H9 (cell line): ENCODE results near the gene ULK4. TPM values are rescaled to one million over a fixed set of nuclear protein-coding genes. Genes with fewer than 3 reads are reported as not detected.

Experiments
- DNase-seq: peaks from one replicate; pipeline ENCODE4 v3.0.0-alpha.2; 2017
- H2AFZ ChIP-seq: one replicate; pipeline ENCODE4 v1.6.1; 2013; ENCODE audit warnings: mild to moderate bottlenecking, low read length, control low read depth, moderate library complexity
- H2AK5ac ChIP-seq: 2 replicates; pipeline ENCODE4 v1.6.1; 2013; ENCODE audit warnings: low read length, control low read depth, mixed read lengths; ENCODE audit not compliant: insufficient read length
- H2BK120ac ChIP-seq: one replicate; pipeline ENCODE4 v1.6.1; 2013; ENCODE audit warnings: low read depth, mild to moderate bottlenecking, low read length, control low read depth, inconsistent platforms; ENCODE audit not compliant: poor library complexity, severe bottlenecking
- H2BK12ac ChIP-seq: 2 replicates; pipeline ENCODE4 v1.6.1; 2013; ENCODE audit warnings: low read length, control low read depth, mixed read lengths, low read depth; ENCODE audit not compliant: insufficient read length
- H2BK15ac ChIP-seq: 2 replicates; pipeline ENCODE4 v1.6.1; 2013; ENCODE audit warnings: low read depth, low read length, control low read depth
- H2BK20ac ChIP-seq: one replicate; pipeline ENCODE4 v1.6.1; 2013; ENCODE audit warnings: low read depth, mild to moderate bottlenecking, low read length, control low read depth, inconsistent platforms; ENCODE audit not compliant: poor library complexity, severe bottlenecking
- H2BK5ac ChIP-seq: 2 replicates; pipeline ENCODE4 v1.6.1; 2013; ENCODE audit warnings: low read length, control low read depth, mixed read lengths; ENCODE audit not compliant: insufficient read length
- H3K14ac ChIP-seq: 2 replicates; pipeline ENCODE4 v1.6.1; 2013; ENCODE audit warnings: low read length, control low read depth; ENCODE audit not compliant: insufficient read depth
- H3K18ac ChIP-seq: 2 replicates; pipeline ENCODE4 v1.6.1; 2013; ENCODE audit warnings: low read depth, mild to moderate bottlenecking, mixed read lengths, low read length, control low read depth; ENCODE audit not compliant: insufficient read length
- H3K23ac ChIP-seq: 2 replicates; pipeline ENCODE4 v1.6.1; 2013; ENCODE audit warnings: low read length, control low read depth, mixed read lengths, low read depth; ENCODE audit not compliant: insufficient read length
- H3K23me2 ChIP-seq: 2 replicates; pipeline ENCODE4 v1.6.1; 2013; ENCODE audit warnings: low read depth, mild to moderate bottlenecking, mixed read lengths, low read length, control low read depth; ENCODE audit not compliant: insufficient read length, poor library complexity, severe bottlenecking
- H3K27ac ChIP-seq: 2 replicates; pipeline ENCODE4 v1.5.1; 2013; ENCODE audit warnings: low read length, control low read depth, mixed read lengths, low read depth; ENCODE audit not compliant: insufficient read length
- H3K27me3 ChIP-seq: 2 replicates; pipeline ENCODE4 v1.6.1; 2013; ENCODE audit warnings: low read length, control low read depth, inconsistent platforms; ENCODE audit not compliant: insufficient read depth
- H3K4ac ChIP-seq: 2 replicates; pipeline ENCODE4 v1.6.1; 2013; ENCODE audit warnings: low read depth, mild to moderate bottlenecking, control low read depth, inconsistent platforms, low read length, moderate library complexity
- H3K4me1 ChIP-seq: 2 replicates; pipeline ENCODE4 v1.6.1; 2013; ENCODE audit warnings: low read length, control low read depth, inconsistent platforms; ENCODE audit not compliant: insufficient read depth
- H3K4me2 ChIP-seq: 2 replicates; pipeline ENCODE4 v1.6.1; 2013; ENCODE audit warnings: low read length, control low read depth, mixed read lengths; ENCODE audit not compliant: insufficient read length, insufficient read depth
- H3K56ac ChIP-seq: 2 replicates; pipeline ENCODE4 v1.6.1; 2013; ENCODE audit warnings: low read depth, mild to moderate bottlenecking, mixed read lengths, low read length, control low read depth; ENCODE audit not compliant: insufficient read length
- H3K79me1 ChIP-seq: 2 replicates; pipeline ENCODE4 v1.6.1; 2013; ENCODE audit warnings: low read depth, mild to moderate bottlenecking, moderate library complexity, low read length, control low read depth, inconsistent platforms; ENCODE audit not compliant: insufficient read depth, poor library complexity, severe bottlenecking
- H3K79me2 ChIP-seq: 2 replicates; pipeline ENCODE4 v1.6.1; 2013; ENCODE audit warnings: low read length, control low read depth, inconsistent platforms; ENCODE audit not compliant: insufficient read depth
- H3K9ac ChIP-seq: 2 replicates; pipeline ENCODE4 v1.6.1; 2013; ENCODE audit warnings: low read length, control low read depth, mixed read lengths; ENCODE audit not compliant: insufficient read length; ENCODE audit errors: extremely low read depth
- H3K9me3 ChIP-seq: one replicate; pipeline ENCODE4 v1.6.1; 2013; ENCODE audit warnings: low read depth, low read length, inconsistent platforms; ENCODE audit not compliant: control insufficient read depth
- H3T11ph ChIP-seq: one replicate; pipeline ENCODE4 v1.6.1; 2013; ENCODE audit warnings: mild to moderate bottlenecking, low read length, control low read depth, inconsistent platforms
- H4K20me1 ChIP-seq: one replicate; pipeline ENCODE4 v1.6.1; 2013; ENCODE audit not compliant: control insufficient read depth, insufficient read length, insufficient read depth
- H4K5ac ChIP-seq: 2 replicates; pipeline ENCODE4 v1.6.1; 2013; ENCODE audit warnings: low read depth, mild to moderate bottlenecking, mixed read lengths, low read length, control low read depth; ENCODE audit not compliant: insufficient read length
- H4K8ac ChIP-seq: replicated peaks from 2 replicates; pipeline ENCODE4 v1.6.1; 2013; ENCODE audit warnings: low read length, control low read depth, mixed read lengths, low read depth; ENCODE audit not compliant: insufficient read length
- H4K91ac ChIP-seq: 2 replicates; pipeline ENCODE4 v1.6.1; 2013; ENCODE audit warnings: low read depth, mild to moderate bottlenecking, moderate library complexity, mixed read lengths, low read length, control low read depth; ENCODE audit not compliant: insufficient read length
- H3K27ac Mint-ChIP-seq, 3 experiments: 2 replicates in 2 of 3; 3 replicates in 1 of 3; pipeline ENCODE4 v1.8.0; 2020 to 2021; ENCODE audit warnings: mixed read lengths in 3 of 3, mild to moderate bottlenecking in 1 of 3, moderate library complexity in 1 of 3
- H3K27me3 Mint-ChIP-seq: 2 replicates; pipeline ENCODE4 v1.8.0; 2021; ENCODE audit warnings: low read depth, mild to moderate bottlenecking, moderate library complexity, mixed read lengths
- H3K36me3 Mint-ChIP-seq, 3 experiments: 2 replicates in 2 of 3; 3 replicates in 1 of 3; pipeline ENCODE4 v1.8.0; 2020 to 2021; ENCODE audit warnings: low read depth in 3 of 3, mixed read lengths in 3 of 3; ENCODE audit not compliant: insufficient read depth in 1 of 3
- H3K4me1 Mint-ChIP-seq, 2 experiments: 2 replicates each; pipeline ENCODE4 v1.8.0; 2020; ENCODE audit warnings: mixed read lengths in 2 of 2
- H3K4me3 Mint-ChIP-seq, 2 experiments: 2 replicates in 1 of 2; 3 replicates in 1 of 2; pipeline ENCODE4 v1.8.0; 2020 to 2021; ENCODE audit warnings: mild to moderate bottlenecking in 2 of 2, mixed read lengths in 2 of 2, moderate library complexity in 1 of 2
- H3K9me3 Mint-ChIP-seq, 2 experiments: 2 replicates in 1 of 2; 3 replicates in 1 of 2; pipeline ENCODE4 v1.8.0; 2020; ENCODE audit warnings: mild to moderate bottlenecking in 2 of 2, mixed read lengths in 2 of 2, moderate library complexity in 1 of 2
- CTCF ChIP-seq: fragments of 200-600 bp; sonication (generic); conservative IDR thresholded peaks from 3 replicates; pipeline ENCODE4 v1.8.0; 2021; ENCODE audit warnings: antibody characterized with exemption, mild to moderate bottlenecking
- WGBS: extraction: QIAGEN DNeasy Blood & Tissue Kit; methylation state at CpG from one replicate; pipeline ENCODE4 v1.1.7; 2013; ENCODE audit warnings: missing lambda C conversion rate, low lambda C conversion rate, mixed read lengths; ENCODE audit not compliant: insufficient read length; ENCODE audit errors: extremely low coverage; 5-methylcytosine and 5-hydroxymethylcytosine counted together
- total RNA-seq: library from RNA; stranded (reverse); gene quantifications from 2 replicates; pipeline ENCODE4 v1.2.1, GENCODE V29; 2021

Gene ULK4
- total RNA-seq, 1 experiment from 2014 or later: 12.9 TPM

DNA sequence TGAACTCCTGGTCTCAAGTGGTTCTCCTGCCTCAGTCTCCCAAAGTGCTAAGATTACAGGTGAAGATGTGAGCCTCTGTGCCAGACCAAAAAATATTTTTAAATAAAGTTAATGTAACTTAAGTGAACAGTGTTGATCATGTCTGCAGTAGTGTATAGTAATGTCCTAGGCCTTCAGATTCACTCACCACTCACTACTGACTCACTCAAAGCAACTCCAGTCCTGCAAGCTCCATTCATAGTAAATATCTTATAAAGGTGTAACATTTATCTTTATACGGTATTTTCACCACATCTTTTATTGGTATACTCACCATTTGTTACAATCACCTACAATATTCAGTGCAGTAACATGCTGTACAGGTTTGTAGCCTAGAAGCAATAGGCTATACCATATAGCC, 264.2 kb downstream of the ULK4 start:
- Histone ChIP-seq H3K79me2 (no peaks in the 10 kb centered on the region), H3K18ac (no peak overlapping the region), H3K27me3 (no peaks in the 10 kb centered on the region), H3K56ac (no peak overlapping the region), H3T11ph (no peak overlapping the region), H2BK120ac (no peak overlapping the region), H3K4me1 (no peaks in the 10 kb centered on the region), H2AK5ac (no peak overlapping the region), H3K14ac (no peak overlapping the region), H3K4me2 (no peak overlapping the region), H3K23ac (no peak overlapping the region), H3K9me3 (no peaks in the 10 kb centered on the region), H3K9ac (no peak overlapping the region), H2AFZ (no peak overlapping the region), H4K8ac (no peak overlapping the region), H2BK12ac (no peak overlapping the region), H3K27ac (no peak overlapping the region), H2BK15ac (no peak overlapping the region), H4K5ac (no peak overlapping the region), H3K23me2 (no peaks in the 10 kb centered on the region), H2BK5ac (no peak overlapping the region), H4K20me1 (no peaks in the 10 kb centered on the region), H2BK20ac (no peak overlapping the region), H3K79me1 (no peaks in the 10 kb centered on the region), H4K91ac (no peak overlapping the region), H3K4ac (no peak overlapping the region)
- H3K4me3 Mint-ChIP-seq: no peak overlapping the region
- no peak for DNase-seq
- TF ChIP-seq CTCF: no peak
- peaks cover 11 to 12% of the 10 kb centered on the region in 2 experiments for H3K9me3 Mint-ChIP-seq
- peaks cover 0 to 5% of the 10 kb centered on the region in 2 experiments; a peak in 2 of 4 replicates for H3K4me1 Mint-ChIP-seq
- no peaks in the 10 kb centered on the region for H3K27me3 Mint-ChIP-seq
- H3K27ac Mint-ChIP-seq: no peak overlapping the region
- H3K36me3 Mint-ChIP-seq: peaks cover 10 to 19% (median 16%) of the 10 kb centered on the region in 3 experiments
- WGBS: no CpG with 5 or more reads among the region's 1 CpG
